Epithelial cell of prostate (primary cell): ENCODE data around the gene METAP1.
"Not testable (repeated sequence)": the region's sequence is repeated elsewhere in the genome, so short reads cannot be mapped to it uniquely, and the experiment has no call there.

Experiments
- DNase-seq: peaks from one replicate; pipeline ENCODE4 v3.0.0-alpha.2; 2011; ENCODE audit warnings: low read depth, low spot score
- H3K27ac ChIP-seq: fragments of 450-650 bp; 2 replicates; pipeline ENCODE4 v1.5.1; 2017; ENCODE audit warnings: mild to moderate bottlenecking

METAP1 gene

DNA sequence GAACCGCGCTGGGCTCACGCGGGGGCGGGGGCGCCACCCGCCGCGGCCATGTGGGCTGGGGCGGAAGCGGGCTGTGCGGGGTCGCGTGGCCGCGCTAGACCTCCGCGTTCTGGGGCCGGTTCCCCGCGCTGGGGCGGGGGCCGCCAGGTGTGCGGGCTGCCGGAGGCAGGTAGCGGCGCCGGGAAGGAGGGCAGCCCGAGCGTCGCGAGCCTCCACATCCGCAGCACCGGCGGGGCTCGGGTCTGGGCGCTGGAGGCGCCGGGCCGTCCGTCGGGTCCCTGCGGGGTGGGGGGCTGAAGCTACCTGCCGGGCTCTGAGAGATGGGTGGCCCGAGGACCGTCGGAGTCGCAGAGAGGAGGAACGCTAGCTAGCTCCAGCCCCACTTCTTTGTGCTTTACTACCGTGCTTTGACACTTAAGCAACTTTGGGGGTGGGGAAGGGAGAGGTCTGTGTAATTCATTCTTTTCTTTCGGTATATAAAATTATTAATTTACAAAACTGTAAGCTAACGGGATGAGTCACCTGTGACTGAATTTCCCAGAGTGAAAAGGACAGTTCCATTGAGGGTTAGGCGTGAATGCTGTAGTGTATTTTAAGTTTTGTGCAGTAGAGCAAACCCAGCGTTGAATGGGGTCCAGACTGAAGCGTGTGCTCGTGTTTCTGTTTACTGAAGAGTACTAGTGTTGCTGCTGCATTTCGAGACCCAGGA, 689 bp downstream of the METAP1 start:
- DNase-seq, result no peak
- H3K27ac ChIP-seq, result peak overlapping the region; percentile 87

DNA sequence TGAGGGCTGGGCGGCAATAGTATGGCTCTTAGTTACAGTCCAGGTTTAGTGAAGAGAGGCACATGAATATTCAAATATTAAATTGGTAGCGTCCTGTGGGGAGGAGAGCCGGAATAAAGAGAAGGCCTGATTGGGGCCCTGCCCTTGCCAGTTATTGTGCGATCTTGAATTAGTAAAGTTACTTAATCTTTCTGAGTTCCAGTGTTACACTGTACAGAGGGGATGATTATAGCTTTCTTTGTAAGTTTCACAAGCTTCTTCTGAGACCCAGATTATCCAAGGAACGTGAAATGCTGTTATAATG, 1.2 kb downstream of the METAP1 start:
- H3K27ac ChIP-seq, result peak overlapping the region; percentile 87
- DNase-seq, result no peak

DNA sequence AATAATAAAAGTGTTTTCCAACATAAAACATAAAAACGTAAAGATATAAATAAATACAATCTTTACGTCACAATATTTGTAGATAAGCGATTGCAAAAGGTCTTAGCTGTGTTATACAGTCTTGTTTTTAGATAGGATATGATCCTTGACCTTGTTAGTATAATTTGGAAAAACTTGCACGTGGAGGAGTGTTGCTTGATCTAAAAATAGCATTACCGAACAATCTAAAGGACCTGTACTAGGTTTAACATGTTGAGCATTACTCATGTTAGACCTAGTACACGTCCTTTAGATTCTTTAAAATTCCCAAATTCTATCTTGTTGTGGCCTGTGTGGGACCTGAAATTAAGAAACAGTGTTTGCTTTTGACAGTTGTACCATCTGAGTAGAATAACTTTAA, 1.6 kb downstream of the METAP1 start:
- H3K27ac ChIP-seq, result peak overlapping the region; percentile 87
- DNase-seq, result no peak

DNA sequence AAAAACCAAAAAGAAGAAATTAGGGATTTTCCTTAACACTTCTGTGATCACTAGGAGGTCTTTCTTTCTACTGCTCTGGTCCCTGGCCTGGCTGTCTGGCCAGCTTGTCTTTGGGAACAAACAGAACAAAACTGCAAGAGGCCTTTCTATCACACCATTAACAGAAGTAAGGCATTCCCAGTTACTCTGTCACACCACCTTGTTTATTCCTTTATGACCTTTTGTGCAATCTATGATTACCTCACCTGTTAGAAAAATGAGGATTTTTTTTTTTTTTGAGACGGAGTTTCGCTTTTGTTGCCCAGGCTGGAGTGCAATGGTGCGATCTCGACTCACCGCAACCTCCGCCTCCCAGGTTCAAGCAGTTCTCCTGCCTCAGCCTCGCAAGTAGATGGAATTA, 3.0 kb downstream of the METAP1 start:
- no peak overlapping the region for H3K27ac ChIP-seq
- DNase-seq, result no peak

DNA sequence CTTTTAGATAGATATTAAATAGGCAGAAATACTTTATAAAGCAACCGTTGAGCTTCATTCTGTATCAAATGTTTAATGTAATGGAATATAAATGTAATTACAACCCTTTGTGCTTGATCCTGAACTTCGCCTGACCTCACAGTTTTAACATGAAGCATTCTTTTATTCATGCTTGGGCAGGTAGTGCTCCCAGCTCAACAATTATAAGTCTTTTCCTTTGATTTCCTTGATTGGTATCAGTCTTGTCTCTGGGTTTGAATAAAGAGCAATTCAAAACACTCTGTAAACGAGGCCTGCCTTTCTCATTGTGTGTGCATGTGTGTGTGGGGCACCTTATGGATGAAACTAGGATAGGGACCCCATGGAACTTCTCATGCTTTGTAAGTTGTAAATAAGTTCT, 6.8 kb downstream of the METAP1 start:
- no peak for DNase-seq
- H3K27ac ChIP-seq, result peak overlapping the region; percentile 63

DNA sequence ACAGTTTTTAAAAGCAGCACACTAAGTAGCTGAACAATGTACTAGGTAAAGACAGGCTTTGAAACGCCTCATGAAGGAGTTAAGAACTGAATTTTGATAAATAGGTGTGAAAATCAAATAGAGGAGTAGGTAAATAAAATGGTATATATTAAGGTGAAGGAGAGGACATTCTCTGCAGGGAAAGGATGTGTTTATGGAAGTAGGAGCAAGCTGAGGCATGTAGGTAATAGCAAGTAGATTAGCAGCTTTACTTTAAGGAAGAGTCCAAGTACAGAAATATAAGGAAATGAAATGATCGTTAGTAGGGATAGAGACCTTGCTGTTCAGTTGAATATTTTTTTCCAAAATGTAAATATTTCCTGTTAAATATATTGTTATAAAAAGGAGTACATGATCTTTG, 12.5 kb downstream of the METAP1 start:
- H3K27ac ChIP-seq, result peak overlapping the region; percentile 46
- DNase-seq, result no peak

DNA sequence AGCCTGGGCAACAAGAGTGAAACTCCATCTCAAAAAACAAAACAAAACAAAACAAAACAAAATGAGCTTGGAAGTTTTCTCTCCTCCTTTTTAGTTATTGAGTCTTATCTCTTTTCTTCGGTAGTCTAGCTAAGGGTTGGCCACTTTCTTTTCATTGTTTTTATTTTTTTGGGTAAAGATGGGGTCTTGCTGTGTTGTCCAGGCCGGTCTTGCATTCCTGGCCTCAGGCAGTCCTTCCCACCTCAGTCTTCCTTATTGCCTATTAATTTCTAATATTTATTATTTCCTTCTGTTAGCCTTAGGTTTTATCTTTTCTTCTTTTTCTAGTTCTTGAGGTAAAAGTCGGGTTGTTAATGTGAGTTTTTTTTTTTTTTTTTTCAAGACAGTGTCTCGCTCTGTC, 16.4 kb downstream of the METAP1 start:
- no peak overlapping the region for H3K27ac ChIP-seq
- no peak for DNase-seq

DNA sequence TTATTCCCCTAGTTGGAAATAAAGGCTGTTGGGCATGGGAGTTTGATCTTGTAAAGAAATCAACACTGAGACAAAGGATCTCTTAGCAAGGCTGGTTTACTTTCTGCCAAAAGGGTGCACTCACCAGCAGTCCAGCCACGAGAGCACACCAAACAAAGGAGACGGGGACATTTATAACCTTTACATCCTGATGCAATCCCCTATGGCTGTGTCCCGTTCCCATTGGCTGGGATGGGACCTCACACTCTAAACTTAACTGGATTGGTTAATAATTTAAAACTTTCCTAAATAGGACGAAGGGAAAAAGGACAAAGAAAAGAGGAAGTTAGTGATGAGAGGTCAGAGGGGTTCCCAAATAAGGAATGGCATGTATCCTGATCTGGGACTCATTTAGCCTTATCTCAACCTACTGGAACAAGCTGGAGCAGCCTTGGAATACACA, 17.9 kb downstream of the METAP1 start:
- no peak for DNase-seq
- peak overlapping the region; percentile 14 for H3K27ac ChIP-seq

DNA sequence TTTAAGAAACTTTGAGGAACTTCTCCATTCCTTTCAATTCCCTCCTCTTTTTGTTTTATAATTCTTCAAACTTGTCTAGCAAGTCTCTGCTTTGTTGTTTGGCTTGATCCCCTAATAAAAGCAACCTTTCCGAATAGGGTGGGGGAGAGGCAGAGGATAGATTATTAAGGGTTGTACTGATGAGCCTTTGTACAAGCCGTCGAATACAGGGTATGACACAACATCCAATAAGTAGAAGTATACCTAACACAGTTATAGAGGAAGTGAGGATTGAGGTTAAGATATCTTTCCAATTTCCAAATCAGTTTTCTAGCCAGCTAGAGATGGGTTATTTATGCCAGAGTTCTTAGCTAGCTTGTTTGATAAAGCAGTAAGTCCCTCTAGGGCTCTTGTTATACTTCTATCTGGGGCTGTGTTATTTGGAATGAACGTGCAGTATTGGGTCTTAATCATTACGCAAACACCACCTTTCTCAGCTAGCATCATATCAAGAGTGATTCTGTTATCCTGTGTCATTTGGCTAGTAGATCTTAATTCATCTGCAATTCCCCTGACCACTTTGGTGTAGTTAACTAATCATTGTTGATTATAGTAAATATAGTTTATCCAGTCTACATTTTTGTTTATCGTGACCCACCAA, 18.5 kb downstream of the METAP1 start:
- H3K27ac ChIP-seq, result peak overlapping the region; percentile 14
- DNase-seq, result no peak

DNA sequence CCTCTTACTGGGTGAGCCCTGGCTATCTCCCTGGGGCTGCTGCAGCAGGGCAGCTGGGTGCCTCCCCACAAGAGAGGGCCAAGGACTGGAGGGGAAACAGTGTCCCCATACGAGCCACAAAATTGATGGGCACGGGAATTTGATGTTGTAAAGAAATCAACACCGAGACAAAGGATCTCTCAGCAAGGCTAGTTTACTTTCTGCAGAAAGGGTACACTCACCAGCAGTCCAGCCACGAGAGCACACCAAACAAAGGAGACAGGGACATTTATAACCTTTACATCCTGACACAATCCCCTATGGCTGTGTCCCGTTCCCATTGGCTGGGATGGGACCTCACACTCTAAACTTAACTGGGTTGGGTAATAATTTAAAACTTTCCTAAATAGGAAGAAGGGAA, 25.9 kb downstream of the METAP1 start:
- DNase-seq, result no peak
- no peak overlapping the region for H3K27ac ChIP-seq

DNA sequence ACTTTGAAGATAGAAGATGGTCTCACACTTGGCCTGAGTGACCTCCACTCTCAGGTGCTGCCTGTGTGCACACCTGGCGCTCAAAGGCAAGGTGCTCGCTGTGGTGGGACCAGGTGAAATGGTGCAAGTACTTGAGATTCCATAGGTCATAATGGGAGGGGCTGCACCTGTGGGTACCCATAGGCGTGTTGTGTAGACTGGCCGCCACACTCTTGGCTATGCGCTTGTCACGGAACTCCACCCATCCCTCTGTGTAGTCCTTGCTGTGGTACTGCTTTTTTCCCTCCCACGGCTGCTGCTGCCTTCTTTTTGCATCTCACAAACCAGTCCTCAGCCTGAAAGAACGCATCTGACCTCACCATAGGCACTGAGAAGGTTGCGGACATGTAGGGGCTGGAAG, 27.0 kb downstream of the METAP1 start:
- H3K27ac ChIP-seq, result no peak overlapping the region
- DNase-seq, result no peak

DNA sequence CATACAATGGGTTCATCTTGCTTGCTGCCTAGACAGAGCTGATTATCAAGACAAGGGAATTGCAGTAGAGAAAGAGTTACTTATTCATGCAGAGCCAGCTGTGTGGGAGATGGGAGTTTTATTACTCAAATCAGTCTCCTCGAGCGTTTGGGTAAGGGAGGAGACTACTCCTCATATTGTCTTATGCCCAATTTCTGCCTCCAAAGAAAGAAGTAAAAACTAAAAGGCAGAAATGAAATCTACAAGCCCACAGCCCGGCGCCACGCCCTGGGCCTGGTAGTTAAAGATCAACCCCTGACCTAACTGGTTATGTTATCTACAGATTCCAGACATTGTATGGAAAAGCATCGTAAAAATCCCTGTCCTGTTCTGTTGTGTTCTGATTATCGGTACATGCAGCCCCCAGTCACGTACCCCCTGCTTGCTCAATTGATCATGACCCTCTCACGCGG, 28.3 kb downstream of the METAP1 start:
- DNase-seq, H3K27ac ChIP-seq: not testable (repeated sequence)

DNA sequence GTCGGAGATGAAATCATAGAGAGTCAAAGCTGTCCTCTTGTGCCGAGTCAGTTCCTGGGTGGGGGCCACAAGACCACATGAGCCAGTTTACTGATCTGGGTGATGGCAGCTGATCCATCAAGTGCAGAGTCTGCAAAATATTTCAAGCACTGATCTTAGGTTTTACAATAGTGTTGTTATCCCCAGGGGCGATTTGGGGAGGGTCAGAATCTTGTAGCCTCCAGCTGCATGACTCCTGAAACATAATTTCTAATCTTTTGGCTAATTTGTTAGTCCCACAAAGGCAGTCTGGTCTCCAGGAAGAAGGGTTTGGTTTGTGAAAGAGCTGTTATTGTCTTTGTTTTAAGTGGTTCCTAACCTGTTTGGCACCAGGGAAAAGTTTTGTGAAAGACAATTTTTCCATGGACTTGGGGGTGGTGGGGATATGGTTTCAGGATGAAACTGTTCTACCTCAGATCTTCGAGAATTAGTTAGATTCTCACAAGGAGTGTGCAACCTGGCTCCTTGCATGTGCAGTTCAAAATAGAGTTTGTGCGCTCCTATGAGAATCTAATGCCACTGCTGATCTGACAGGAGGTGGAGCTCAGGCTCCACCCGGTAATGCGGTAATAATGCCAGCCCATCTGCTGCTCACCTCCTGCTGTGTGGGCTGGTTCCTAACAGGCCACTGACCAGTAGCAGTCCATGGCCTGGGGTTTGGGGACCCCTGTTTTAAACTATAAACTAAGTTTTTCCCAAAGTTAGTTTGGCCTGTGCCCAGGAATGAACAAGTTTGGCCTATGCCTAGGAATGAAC, 29.2 kb downstream of the METAP1 start:
- H3K27ac ChIP-seq, result peak overlapping the region; percentile 1
- DNase-seq, result no peak

DNA sequence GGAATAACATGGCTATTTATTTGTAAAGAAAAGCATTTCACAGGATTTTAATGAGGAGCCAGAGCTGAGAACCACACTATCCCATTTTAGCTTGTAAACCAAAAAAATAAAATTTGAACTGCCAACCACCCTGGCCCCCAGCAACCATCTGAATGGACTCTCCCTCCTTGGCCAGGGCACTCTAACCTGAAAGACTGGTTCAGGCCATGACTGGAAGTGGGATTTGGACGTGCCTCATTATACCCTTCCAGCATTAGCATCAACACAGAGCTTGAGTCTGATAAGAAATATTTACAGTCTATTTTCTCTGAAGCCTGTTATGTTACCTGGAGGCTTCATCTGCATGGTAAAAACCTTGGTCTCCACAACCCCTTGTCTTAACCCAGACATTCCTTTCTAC, 30.0 kb downstream of the METAP1 start:
- no peak for DNase-seq
- no peak overlapping the region for H3K27ac ChIP-seq

DNA sequence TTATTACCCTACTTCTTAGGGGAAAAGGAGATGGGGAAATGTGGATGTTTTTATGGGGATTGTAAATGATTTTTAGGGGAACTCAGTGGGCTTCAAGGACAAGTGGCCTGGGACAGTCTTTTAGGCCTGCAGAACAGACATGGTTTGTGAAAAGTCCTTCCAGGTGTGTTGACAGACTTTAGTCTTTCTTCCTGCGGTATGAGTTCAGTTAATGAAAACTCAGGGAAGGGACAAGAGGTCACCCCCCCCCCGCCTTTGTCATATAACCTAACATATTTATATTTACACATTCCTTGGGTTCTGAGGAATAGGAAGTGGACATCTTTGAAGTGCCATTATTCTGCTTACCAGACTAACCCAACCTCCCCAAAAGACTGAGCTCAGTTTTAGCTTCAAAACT, 31.8 kb downstream of the METAP1 start:
- DNase-seq, result no peak
- no peak overlapping the region for H3K27ac ChIP-seq

DNA sequence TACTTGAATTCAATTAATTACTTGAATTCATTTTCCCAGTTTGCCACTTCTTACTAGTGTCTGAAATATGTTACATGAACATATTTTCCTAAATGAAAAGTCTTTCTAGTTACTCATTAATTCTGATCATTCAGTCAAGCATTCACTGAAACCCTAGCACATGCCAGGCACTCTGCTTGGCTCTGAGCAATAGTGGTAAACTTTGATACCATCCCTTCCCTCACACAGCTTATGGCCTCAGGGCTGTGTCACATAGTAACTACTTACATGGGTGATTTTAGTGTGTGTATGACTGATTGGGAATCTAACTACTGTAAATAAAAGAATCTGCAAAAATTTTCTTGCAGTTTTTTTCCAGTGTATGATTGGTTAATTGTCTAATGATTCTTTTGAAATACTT, 32.7 kb downstream of the METAP1 start:
- peak; percentile 37 for DNase-seq
- H3K27ac ChIP-seq, result peak overlapping the region; percentile 0

DNA sequence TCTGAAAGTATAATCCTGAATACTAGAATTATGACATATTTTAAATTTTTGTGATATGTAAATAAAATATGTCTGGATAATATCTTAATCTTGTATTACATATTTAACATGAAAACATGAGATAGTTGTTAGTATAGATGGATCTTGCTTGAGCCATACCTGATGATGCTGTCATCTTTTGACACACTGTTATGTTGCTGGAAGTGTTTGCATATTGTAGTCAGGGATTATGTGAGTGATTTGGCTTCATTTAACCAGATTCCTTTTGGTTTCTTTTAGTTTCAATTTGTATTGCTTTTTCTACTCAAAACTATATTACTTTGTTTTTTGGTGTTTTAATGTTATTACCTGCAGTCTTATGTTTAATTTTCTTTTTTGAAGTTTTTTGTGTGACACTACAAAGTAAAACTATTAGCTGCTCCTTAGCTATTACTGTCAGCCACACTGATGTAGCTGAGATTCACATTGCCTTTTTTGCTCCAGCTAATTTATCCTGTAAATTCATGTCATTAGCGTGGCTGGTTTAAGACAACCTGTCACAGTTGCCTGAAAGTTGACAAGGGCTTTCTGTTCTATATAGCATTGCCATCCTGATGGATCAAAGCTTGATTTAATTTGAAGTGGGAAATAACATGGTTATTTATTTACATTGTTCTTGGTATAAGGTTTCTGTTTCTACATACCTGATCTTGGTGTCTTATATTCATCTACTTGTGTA, 33.7 kb downstream of the METAP1 start:
- DNase-seq, result no peak
- peak overlapping the region; percentile 12 for H3K27ac ChIP-seq

DNA sequence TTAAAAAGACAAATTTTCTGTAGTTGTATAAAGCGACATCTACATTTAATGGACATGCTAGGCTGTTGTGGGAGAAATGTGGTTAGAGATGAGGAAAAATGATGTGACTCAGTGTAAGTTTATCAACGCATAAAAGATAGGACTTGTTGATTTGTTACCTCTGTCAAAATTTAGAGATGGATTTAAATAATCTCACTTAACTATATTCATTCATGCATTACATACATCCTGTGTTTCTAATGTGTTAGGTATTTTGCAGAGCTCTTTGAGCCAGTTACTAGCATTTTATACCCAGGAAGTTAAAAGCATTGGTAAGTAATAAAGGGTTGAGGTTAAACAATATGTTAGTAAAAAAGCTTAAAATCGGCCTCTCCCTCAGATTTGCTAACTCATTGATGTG, 34.3 kb downstream of the METAP1 start:
- no peak for DNase-seq
- H3K27ac ChIP-seq, result peak overlapping the region; percentile 12

DNA sequence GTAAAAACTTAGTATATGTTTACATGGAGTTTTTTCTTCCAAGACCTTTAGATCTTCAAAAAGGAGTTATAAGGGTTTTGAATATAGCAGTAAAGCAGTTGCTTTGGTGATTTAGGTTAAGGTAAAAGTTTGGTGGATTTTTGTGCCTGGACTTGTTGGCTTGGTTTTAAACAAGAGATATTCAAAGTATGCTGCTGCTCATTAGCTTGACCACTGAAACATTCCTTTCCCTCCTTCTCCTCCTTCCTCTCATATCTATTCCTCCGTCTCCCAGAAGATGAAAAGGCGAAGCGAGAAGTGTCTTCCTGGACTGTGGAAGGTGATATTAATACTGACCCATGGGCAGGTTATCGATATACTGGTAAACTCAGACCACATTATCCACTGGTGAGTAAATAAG, 38.4 kb downstream of the METAP1 start:
- DNase-seq, result no peak
- no peak overlapping the region for H3K27ac ChIP-seq

DNA sequence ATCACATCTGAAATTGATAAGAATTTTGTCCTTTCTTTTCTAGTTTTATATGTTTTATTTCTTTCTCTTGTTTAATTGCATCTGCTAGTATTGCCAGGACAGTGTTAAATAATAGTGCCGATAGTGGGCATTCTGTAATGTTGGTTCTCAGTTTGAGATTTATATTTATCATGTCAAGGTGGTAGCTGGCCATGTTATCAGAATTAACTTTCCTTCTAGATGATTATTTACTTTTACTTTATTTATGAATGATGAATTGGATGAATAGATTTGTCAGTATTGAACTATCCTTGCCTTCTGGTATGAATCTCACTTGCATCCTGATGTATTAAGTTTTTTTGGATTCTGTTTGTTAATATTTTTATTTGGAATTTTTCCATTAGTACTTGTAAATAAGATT, 42.7 kb downstream of the METAP1 start:
- no peak overlapping the region for H3K27ac ChIP-seq
- no peak for DNase-seq

DNA sequence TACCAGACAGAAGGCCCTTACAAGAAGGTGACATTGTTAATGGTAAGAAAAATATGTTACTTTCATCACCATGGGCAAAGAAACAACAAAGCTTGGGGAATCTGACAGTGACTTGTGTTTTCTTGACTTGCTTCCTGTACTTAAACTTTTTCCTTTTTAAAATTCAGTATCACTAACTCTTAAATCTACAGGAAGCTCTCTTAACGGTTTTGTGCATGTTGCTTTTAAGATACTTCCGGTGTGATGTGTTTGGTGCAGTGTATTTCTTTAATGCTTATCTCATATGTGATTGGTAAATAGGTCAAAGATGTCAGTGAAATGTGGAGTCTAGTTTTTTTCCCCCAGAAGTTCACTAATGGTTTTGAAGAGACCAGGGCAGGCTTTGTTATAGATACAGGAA, 47.8 kb downstream of the METAP1 start:
- no peak overlapping the region for H3K27ac ChIP-seq

More for the DNA sequence above, 47.8 kb downstream of the METAP1 start:
- no peak for DNase-seq
